Measurements from ENCODE around the gene AJM1.

DNA sequence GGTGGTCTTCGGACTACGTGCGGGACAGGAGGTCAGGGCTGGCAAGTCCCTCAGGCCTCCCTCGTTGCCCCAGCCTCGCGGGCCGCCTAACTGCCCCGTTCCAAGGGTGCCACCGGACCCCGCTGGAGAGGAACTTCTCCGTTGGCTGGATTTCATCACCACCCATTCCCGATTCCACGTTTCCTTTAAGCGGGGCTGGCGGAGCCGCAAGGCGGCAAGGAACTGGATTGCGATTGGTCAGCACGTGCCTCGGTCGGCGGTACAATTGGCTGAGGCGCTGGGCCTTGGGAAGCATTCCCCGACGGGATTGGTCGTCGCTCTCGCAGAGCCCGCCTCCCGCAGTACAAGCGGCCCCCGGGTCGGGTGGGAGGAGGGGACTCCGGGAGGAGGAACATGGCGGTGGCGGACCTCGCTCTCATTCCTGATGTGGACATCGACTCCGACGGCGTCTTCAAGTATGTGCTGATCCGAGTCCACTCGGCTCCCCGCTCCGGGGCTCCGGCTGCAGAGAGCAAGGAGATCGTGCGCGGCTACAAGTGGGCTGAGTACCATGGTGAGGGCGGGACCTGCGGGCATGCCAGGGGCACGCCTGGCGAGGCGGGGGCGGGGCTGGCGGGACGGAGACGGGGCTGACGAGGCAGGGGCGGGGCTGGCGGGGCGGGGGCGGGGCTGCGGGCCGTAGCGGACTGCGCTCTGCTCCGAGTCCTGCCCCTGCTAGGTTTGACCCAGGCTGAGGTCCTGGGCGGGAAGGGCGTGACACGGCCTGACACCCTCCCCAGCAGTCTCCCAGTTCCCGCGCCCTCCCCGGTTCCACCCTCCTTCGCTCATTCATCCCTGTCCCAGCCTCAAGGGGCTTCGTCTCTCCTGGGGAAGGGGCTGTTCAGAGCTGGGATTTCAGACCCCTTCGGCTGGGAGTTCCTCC, 7.0 kb downstream of the AJM1 start, which contains the start of gene PHPT1:
- no peak for TF ChIP-seq CTCF (IDR thresholded peaks at IDR 0.05)
- peak; percentile 13 to 37 for TF ChIP-seq POLR2A (IDR thresholded peaks at IDR 0.05)
- peak in 2 of 3 donors; percentile 10 to 94 for TF ChIP-seq POLR2AphosphoS5 (IDR thresholded peaks at IDR 0.05)

Data from suprapubic skin (tissue), 4 donors.